ENCODE measurements around the gene PLEKHA6.

GRCh38 chr1:204289280-204289679 lies 70.4 kb downstream of the PLEKHA6 start:
- no peak for TF ChIP-seq GABPA (IDR thresholded peaks at IDR 0.05; ENCODE audit: low read depth)
- no peak for TF ChIP-seq CTCF (IDR thresholded peaks at IDR 0.05; ENCODE audit: insufficient read depth, low read length)
- TF ChIP-seq POLR2AphosphoS5 (IDR thresholded peaks at IDR 0.05; ENCODE audit: low read depth), result no peak
- no peak for TF ChIP-seq REST (IDR thresholded peaks at IDR 0.05; ENCODE audit: insufficient replicate concordance, low read depth)
